ENCODE data around the gene RPS21.

DNA sequence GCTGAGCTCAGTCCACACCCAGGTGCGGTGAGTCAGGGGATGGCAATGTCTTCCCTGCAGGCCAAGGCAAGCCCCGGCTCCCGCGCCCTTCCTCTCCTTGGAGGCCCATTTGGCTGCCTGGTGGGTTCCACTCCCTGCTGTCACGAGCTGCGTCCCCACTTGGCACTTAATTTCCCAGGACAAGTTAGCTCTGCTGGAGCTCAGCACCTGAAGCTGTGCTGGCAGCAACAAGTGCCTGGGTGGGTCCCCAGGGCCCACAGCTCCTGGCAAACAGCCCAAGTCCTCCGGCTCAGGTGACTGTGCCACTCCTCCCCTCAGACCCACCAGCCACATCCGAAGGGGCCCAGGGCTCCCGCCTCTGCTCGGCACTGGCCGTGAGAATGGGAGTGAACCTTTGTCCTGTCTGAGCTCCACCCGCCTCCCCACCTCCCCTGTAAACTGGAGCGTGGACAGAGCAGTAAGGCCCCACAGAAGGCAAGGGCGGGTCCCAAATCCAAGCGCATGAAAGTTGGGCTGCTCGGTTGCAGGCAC, 36.7 kb upstream of the RPS21 start:
- TF ChIP-seq, protein P1, sequence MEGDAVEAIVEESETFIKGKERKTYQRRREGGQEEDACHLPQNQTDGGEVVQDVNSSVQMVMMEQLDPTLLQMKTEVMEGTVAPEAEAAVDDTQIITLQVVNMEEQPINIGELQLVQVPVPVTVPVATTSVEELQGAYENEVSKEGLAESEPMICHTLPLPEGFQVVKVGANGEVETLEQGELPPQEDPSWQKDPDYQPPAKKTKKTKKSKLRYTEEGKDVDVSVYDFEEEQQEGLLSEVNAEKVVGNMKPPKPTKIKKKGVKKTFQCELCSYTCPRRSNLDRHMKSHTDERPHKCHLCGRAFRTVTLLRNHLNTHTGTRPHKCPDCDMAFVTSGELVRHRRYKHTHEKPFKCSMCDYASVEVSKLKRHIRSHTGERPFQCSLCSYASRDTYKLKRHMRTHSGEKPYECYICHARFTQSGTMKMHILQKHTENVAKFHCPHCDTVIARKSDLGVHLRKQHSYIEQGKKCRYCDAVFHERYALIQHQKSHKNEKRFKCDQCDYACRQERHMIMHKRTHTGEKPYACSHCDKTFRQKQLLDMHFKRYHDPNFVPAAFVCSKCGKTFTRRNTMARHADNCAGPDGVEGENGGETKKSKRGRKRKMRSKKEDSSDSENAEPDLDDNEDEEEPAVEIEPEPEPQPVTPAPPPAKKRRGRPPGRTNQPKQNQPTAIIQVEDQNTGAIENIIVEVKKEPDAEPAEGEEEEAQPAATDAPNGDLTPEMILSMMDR (IDR thresholded peaks at IDR 0.05), result no peak
- TF ChIP-seq POLR2A (IDR thresholded peaks at IDR 0.05), result peak in 1 of 4 donors; percentile 8
